Renal cortical epithelial cell (primary cell): Measurements from ENCODE around the gene RREB1. TPM values are rescaled to one million over a fixed set of nuclear protein-coding genes. Genes with fewer than 3 reads are reported as not detected.

Experiments
- DNase-seq: peaks from one replicate; pipeline ENCODE4 v3.0.0-alpha.2; 2011; ENCODE audit warnings: low read depth
- total RNA-seq: library from RNA; depleted of rRNA; stranded (reverse); fragments of >200 nt; gene quantifications from 2 replicates; pipeline ENCODE4 v1.2.3, GENCODE V29; 2014

RREB1 gene
- total RNA-seq, 1 donor from 2014 or later, result 42.6 TPM

GRCh38 chr6:7219310-7219709 is 111.5 kb downstream of the RREB1 start:
- peak; percentile 55 for DNase-seq

- no peak for DNase-seq
These were observed 114.4 kb downstream of the RREB1 start for GRCh38 chr6:7222197-7222596.

- DNase-seq, result no peak
These were observed 117.0 kb downstream of the RREB1 start for GRCh38 chr6:7224731-7225130.

- no peak for DNase-seq
These were observed 121.1 kb downstream of the RREB1 start for GRCh38 chr6:7228662-7229375.

- no peak for DNase-seq
These were observed 121.9 kb downstream of the RREB1 start for GRCh38 chr6:7229376-7230326.

- DNase-seq, result no peak
These were observed 122.5 kb downstream of the RREB1 start for GRCh38 chr6:7230327-7230691.

- no peak for DNase-seq
These were observed 123.4 kb downstream of the RREB1 start for GRCh38 chr6:7230956-7231713.

GRCh38 chr6:7232351-7232750 is 124.6 kb downstream of the RREB1 start:
- no peak for DNase-seq

- no peak for DNase-seq
These were observed 126.8 kb downstream of the RREB1 start for GRCh38 chr6:7234547-7234946.

- DNase-seq, result no peak
These were observed 128.0 kb downstream of the RREB1 start for GRCh38 chr6:7235712-7236305.

GRCh38 chr6:7236306-7237209 is 128.8 kb downstream of the RREB1 start:
- peak; percentile 56 for DNase-seq

GRCh38 chr6:7237653-7238188 is 130.0 kb downstream of the RREB1 start:
- DNase-seq, result no peak

GRCh38 chr6:7238526-7238899 is 130.8 kb downstream of the RREB1 start:
- DNase-seq, result no peak

- peak; percentile 58 for DNase-seq
These were observed 131.3 kb downstream of the RREB1 start for GRCh38 chr6:7238900-7239589.

- DNase-seq, result no peak
These were observed 131.8 kb downstream of the RREB1 start for GRCh38 chr6:7239590-7239948.

GRCh38 chr6:7240351-7240750 is 132.6 kb downstream of the RREB1 start:
- DNase-seq, result no peak

GRCh38 chr6:7241160-7241559 is 133.4 kb downstream of the RREB1 start:
- DNase-seq, result no peak

- DNase-seq, result peak; percentile 83
These were observed 134.2 kb downstream of the RREB1 start for GRCh38 chr6:7241709-7242645.

GRCh38 chr6:7242835-7243178 is 135.0 kb downstream of the RREB1 start:
- DNase-seq, result no peak
